ENCODE measurements around the gene VRK3. TPM values are rescaled to one million over a fixed set of nuclear protein-coding genes. Genes with fewer than 3 reads are reported as not detected.

The VRK3 gene
- total and polyA plus RNA-seq, 2 donors (not counting 3 experiments of a cell fraction or from before 2014, with no cell fraction given), result 20.4 to 36.0 TPM

DNA sequence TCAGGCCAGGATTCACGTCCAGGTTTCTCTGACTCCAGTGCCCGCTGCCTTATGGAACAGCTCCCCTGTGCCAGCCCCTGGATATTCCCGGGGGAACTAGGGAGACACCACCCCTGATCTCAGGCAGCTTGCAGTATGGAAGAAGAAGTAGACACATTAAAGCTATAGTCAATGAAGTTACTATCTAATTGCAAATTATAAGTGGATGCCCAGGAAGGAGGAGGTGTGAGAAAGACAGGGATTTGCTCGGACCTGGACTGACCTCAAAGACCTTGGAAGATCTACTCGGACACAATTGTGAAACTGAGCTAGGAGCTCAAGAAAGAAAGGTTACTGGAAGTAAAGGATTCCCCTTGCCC lies 74.6 kb downstream of the VRK3 start:
- TF ChIP-seq, protein P1, sequence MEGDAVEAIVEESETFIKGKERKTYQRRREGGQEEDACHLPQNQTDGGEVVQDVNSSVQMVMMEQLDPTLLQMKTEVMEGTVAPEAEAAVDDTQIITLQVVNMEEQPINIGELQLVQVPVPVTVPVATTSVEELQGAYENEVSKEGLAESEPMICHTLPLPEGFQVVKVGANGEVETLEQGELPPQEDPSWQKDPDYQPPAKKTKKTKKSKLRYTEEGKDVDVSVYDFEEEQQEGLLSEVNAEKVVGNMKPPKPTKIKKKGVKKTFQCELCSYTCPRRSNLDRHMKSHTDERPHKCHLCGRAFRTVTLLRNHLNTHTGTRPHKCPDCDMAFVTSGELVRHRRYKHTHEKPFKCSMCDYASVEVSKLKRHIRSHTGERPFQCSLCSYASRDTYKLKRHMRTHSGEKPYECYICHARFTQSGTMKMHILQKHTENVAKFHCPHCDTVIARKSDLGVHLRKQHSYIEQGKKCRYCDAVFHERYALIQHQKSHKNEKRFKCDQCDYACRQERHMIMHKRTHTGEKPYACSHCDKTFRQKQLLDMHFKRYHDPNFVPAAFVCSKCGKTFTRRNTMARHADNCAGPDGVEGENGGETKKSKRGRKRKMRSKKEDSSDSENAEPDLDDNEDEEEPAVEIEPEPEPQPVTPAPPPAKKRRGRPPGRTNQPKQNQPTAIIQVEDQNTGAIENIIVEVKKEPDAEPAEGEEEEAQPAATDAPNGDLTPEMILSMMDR (IDR thresholded peaks at IDR 0.05; ENCODE audit: extremely low read depth in 1 of 2, insufficient read depth in 1 of 2, low read depth in 1 of 2, low read length in 2 of 2), result no peak
- Histone ChIP-seq H3K4me3 (replicated peaks in 1 of 3; ENCODE audit: insufficient read depth in 1 of 3, low read depth in 1 of 3, low read length in 3 of 3) (no peak overlapping the region), H3K4me2 (ENCODE audit: insufficient read depth, low read length) (no peak overlapping the region), H3K9ac (replicated peaks; ENCODE audit: extremely low read depth, insufficient read depth, low read length) (no peak overlapping the region), H3K9me3 (replicated peaks; ENCODE audit: control insufficient read depth, insufficient read depth, low read length) (no peaks in the 10 kb centered on the region), H3K79me2 (ENCODE audit: control insufficient read depth, insufficient read depth, low read length) (no peaks in the 10 kb centered on the region), H3K27ac (ENCODE audit: insufficient read depth, low read depth, low read length) (no peak overlapping the region), H2AFZ (ENCODE audit: low read depth, low read length) (no peak overlapping the region), H3K4me1 (ENCODE audit: control insufficient read depth, extremely low read depth, insufficient read depth, low read length) (peaks cover 5% of the 10 kb centered on the region), H4K20me1 (replicated peaks; ENCODE audit: control insufficient read depth, extremely low read depth, insufficient read depth, low read length) (no peaks in the 10 kb centered on the region), H3K9me1 (replicated peaks; ENCODE audit: control insufficient read depth, extremely low read depth, insufficient read depth, low read length) (no peaks in the 10 kb centered on the region), H3K36me3 (ENCODE audit: control insufficient read depth in 2 of 2, extremely low read depth in 1 of 2, insufficient read depth in 2 of 2, low read length in 2 of 2) (no peaks in the 10 kb centered on the region), H3K27me3 (ENCODE audit: control insufficient read depth in 2 of 2, insufficient read depth in 2 of 2, low read length in 2 of 2) (peaks cover 9 to 16% of the 10 kb centered on the region in 2 experiments)
- CTCF ChIA-PET, result interaction anchor here (2.3 kb wide), 1 partner anchor 13 kb away, joined by 5 read pairs; no protein-coding TSS in a partner anchor
- BruUV-seq (replicated peaks), result no TSS peak
- no peak for FAIRE-seq
- no peak for DNase-seq (ENCODE audit: low read depth, low spot score)
- dilution Hi-C loops (cut with MboI; ENCODE audit: extremely low pct_ligation_motif_present, low sequenced_read_pairs) (no loop called here), intact Hi-C loops (cut with micrococcal nuclease) (no loop called here)
- POLR2A ChIA-PET, result no interaction called here

- no TSS peak for BruUV-seq (replicated peaks)
- Histone ChIP-seq H3K9ac (replicated peaks; ENCODE audit: extremely low read depth, insufficient read depth, low read length) (no peak overlapping the region), H4K20me1 (replicated peaks; ENCODE audit: control insufficient read depth, extremely low read depth, insufficient read depth, low read length) (no peaks in the 10 kb centered on the region), H3K27me3 (ENCODE audit: control insufficient read depth in 2 of 2, insufficient read depth in 2 of 2, low read length in 2 of 2) (peaks cover 9 to 15% of the 10 kb centered on the region in 2 experiments), H3K9me3 (replicated peaks; ENCODE audit: control insufficient read depth, insufficient read depth, low read length) (no peaks in the 10 kb centered on the region), H3K27ac (ENCODE audit: insufficient read depth, low read depth, low read length) (no peak overlapping the region), H3K4me1 (ENCODE audit: control insufficient read depth, extremely low read depth, insufficient read depth, low read length) (peaks cover 1% of the 10 kb centered on the region), H2AFZ (ENCODE audit: low read depth, low read length) (no peak overlapping the region), H3K4me2 (ENCODE audit: insufficient read depth, low read length) (no peak overlapping the region), H3K36me3 (ENCODE audit: control insufficient read depth in 2 of 2, extremely low read depth in 1 of 2, insufficient read depth in 2 of 2, low read length in 2 of 2) (no peaks in the 10 kb centered on the region), H3K4me3 (replicated peaks in 1 of 3; ENCODE audit: insufficient read depth in 1 of 3, low read depth in 1 of 3, low read length in 3 of 3) (no peak overlapping the region), H3K79me2 (ENCODE audit: control insufficient read depth, insufficient read depth, low read length) (no peaks in the 10 kb centered on the region), H3K9me1 (replicated peaks; ENCODE audit: control insufficient read depth, extremely low read depth, insufficient read depth, low read length) (no peaks in the 10 kb centered on the region)
- intact Hi-C loops (cut with micrococcal nuclease) (no loop called here), dilution Hi-C loops (cut with MboI; ENCODE audit: extremely low pct_ligation_motif_present, low sequenced_read_pairs) (no loop called here)
- no peak for FAIRE-seq
- ChIA-PET POLR2A (no interaction called here), CTCF (interaction anchor here (2.3 kb wide), 1 partner anchor 12 kb away, joined by 5 read pairs; no protein-coding TSS in a partner anchor)
- no peak for DNase-seq (ENCODE audit: low read depth, low spot score)
- TF ChIP-seq POLR2A (IDR thresholded peaks at IDR 0.05; ENCODE audit: low read depth, low read length) (no peak), JUN (IDR thresholded peaks at IDR 0.05; ENCODE audit: borderline replicate concordance, insufficient read depth, insufficient read length, low read depth) (no peak), MYC (IDR thresholded peaks at IDR 0.05; ENCODE audit: low read depth, low read length) (no peak), GATA2 (IDR thresholded peaks at IDR 0.05; ENCODE audit: insufficient read depth, insufficient read length, low read depth, low read length) (no peak), POLR2AphosphoS5 (IDR thresholded peaks at IDR 0.05; ENCODE audit: insufficient read depth, low read depth, low read length) (no peak), EZH2 (IDR thresholded peaks at IDR 0.05; ENCODE audit: borderline replicate concordance, low read depth, low read length, severe bottlenecking) (no peak), FOS (IDR thresholded peaks at IDR 0.05; ENCODE audit: borderline replicate concordance, insufficient read depth, low read length) (no peak), MAX (IDR thresholded peaks at IDR 0.05; ENCODE audit: insufficient read depth, insufficient read length) (no peak)
- TF ChIP-seq, protein P1 (IDR thresholded peaks at IDR 0.05; ENCODE audit: extremely low read depth in 1 of 2, insufficient read depth in 1 of 2, low read depth in 1 of 2, low read length in 2 of 2), result no peak
These were observed 75.2 kb downstream of the VRK3 start for GRCh38 chr19:49949742-49950589.

All from endothelial cell of umbilical vein (primary cell).